DMS53 treated with DMSO at 0.1 percent for 48 hours (cell line): ENCODE data around the gene ARL15.
"Not testable (repeated sequence)": the region's sequence is repeated elsewhere in the genome, so short reads cannot be mapped to it uniquely, and the experiment has no call there.

ENCODE experiments used
- DNase-seq: peaks from one replicate; lab custom pipeline; 2025; ENCODE audit not compliant: unreplicated experiment; lab: John Stamatoyannopoulos, UW

Gene ARL15

GRCh38 chr5:54103871-54104270 lies 206.5 kb downstream of the ARL15 start:
- DNase-seq, result no peak

GRCh38 chr5:54098267-54098666 lies 212.1 kb downstream of the ARL15 start:
- no peak for DNase-seq

GRCh38 chr5:54095969-54096368 lies 214.4 kb downstream of the ARL15 start:
- no peak for DNase-seq

- DNase-seq, result no peak
Measured at GRCh38 chr5:54094706-54095105, 215.7 kb downstream of the ARL15 start.

GRCh38 chr5:54093861-54094260 lies 216.5 kb downstream of the ARL15 start:
- no peak for DNase-seq

- no peak for DNase-seq
Measured at GRCh38 chr5:54093081-54093492, 217.3 kb downstream of the ARL15 start.

GRCh38 chr5:54091307-54092130 lies 218.9 kb downstream of the ARL15 start:
- no peak for DNase-seq

- DNase-seq, result peak; percentile 14
Measured at GRCh38 chr5:54090495-54091120, 219.8 kb downstream of the ARL15 start.

GRCh38 chr5:54088081-54088480 lies 222.3 kb downstream of the ARL15 start:
- no peak for DNase-seq

- no peak for DNase-seq
Measured at GRCh38 chr5:54087436-54087835, 222.9 kb downstream of the ARL15 start.

GRCh38 chr5:54086191-54086590 lies 224.2 kb downstream of the ARL15 start:
- no peak for DNase-seq

GRCh38 chr5:54084696-54085095 lies 225.7 kb downstream of the ARL15 start:
- no peak for DNase-seq

- DNase-seq, result no peak
Measured at GRCh38 chr5:54083851-54084250, 226.5 kb downstream of the ARL15 start.

GRCh38 chr5:54083245-54083644 lies 227.1 kb downstream of the ARL15 start:
- DNase-seq, result no peak

GRCh38 chr5:54081415-54081814 lies 229.0 kb downstream of the ARL15 start:
- DNase-seq, result no peak

GRCh38 chr5:54080831-54081230 lies 229.5 kb downstream of the ARL15 start:
- DNase-seq, result no peak

- no peak for DNase-seq
Measured at GRCh38 chr5:54073735-54074134, 236.6 kb downstream of the ARL15 start.

GRCh38 chr5:54073131-54073530 lies 237.2 kb downstream of the ARL15 start:
- no peak for DNase-seq

- DNase-seq, result no peak
Measured at GRCh38 chr5:54066433-54066832, 243.9 kb downstream of the ARL15 start.

GRCh38 chr5:54063817-54064216 lies 246.6 kb downstream of the ARL15 start:
- no peak for DNase-seq

GRCh38 chr5:54062958-54063357 lies 247.4 kb downstream of the ARL15 start:
- DNase-seq, result no peak

- DNase-seq, result not testable (repeated sequence)
Measured at GRCh38 chr5:54060919-54061318, 249.5 kb downstream of the ARL15 start.

GRCh38 chr5:54049963-54050362 lies 260.4 kb downstream of the ARL15 start:
- DNase-seq, result no peak
